ENCODE results near the gene CLCA4. TPM values are rescaled to one million over a fixed set of nuclear protein-coding genes. Genes with fewer than 3 reads are reported as not detected.

Gene CLCA4
- total RNA-seq, 1 experiment from 2014 or later, result not detected

- no peak for TF ChIP-seq CREB1 (CRISPR knock-in tag; IDR thresholded peaks at IDR 0.05)
Observed at GRCh38 chr1:86527306-86527705, 19.6 kb upstream of the CLCA4 start (continued).

- ATAC-seq (no peak), DNase-seq (ENCODE audit: low spot score) (no peak)
- Mint-ChIP-seq H3K4me1 (no peaks in the 10 kb centered on the region), H3K9me3 (peaks cover 25% of the 10 kb centered on the region), H3K27ac (no peak overlapping the region), H3K27me3 (ENCODE audit: low read depth) (no peaks in the 10 kb centered on the region), H3K4me3 (no peak overlapping the region), H3K36me3 (peaks cover 3% of the 10 kb centered on the region)
- CTCF ChIA-PET, result no interaction called here
- TF ChIP-seq MYBL2 (CRISPR knock-in tag; IDR thresholded peaks at IDR 0.05) (no peak), ZNF671 (CRISPR knock-in tag; IDR thresholded peaks at IDR 0.05) (no peak), PRRX2 (CRISPR knock-in tag; IDR thresholded peaks at IDR 0.05) (no peak), HMGXB4 (CRISPR knock-in tag; IDR thresholded peaks at IDR 0.05) (no peak), ZNF416 (CRISPR knock-in tag; IDR thresholded peaks at IDR 0.05) (no peak), GRHL2 (CRISPR knock-in tag; IDR thresholded peaks at IDR 0.05; ENCODE audit: insufficient replicate concordance, severe bottlenecking) (no peak), TCF7 (CRISPR knock-in tag; IDR thresholded peaks at IDR 0.05; ENCODE audit: low read depth) (no peak), AR (CRISPR knock-in tag; IDR thresholded peaks at IDR 0.05) (no peak), NFYB (CRISPR knock-in tag; conservative IDR thresholded peaks at IDR 0.05; ENCODE audit: low read depth) (no peak), CREM (CRISPR knock-in tag; IDR thresholded peaks at IDR 0.05) (no peak), RELA (CRISPR knock-in tag; IDR thresholded peaks at IDR 0.05; ENCODE audit: borderline replicate concordance) (no peak), ERG (CRISPR knock-in tag; IDR thresholded peaks at IDR 0.05) (no peak), ZSCAN18 (CRISPR knock-in tag; IDR thresholded peaks at IDR 0.05) (no peak), NR1H2 (CRISPR knock-in tag; IDR thresholded peaks at IDR 0.05) (no peak), RORB (CRISPR knock-in tag; IDR thresholded peaks at IDR 0.05) (no peak), ZNF512 (CRISPR knock-in tag; IDR thresholded peaks at IDR 0.05; ENCODE audit: borderline replicate concordance) (no peak), FOXP4 (CRISPR knock-in tag; IDR thresholded peaks at IDR 0.05) (no peak)
- POLR2A ChIA-PET, result no interaction called here
Observed at GRCh38 chr1:86530211-86530845, 16.6 kb upstream of the CLCA4 start.

Measured in WTC11 (cell line).